Measurements from ENCODE around the gene TPM3.
A peak's percentile ranks its signal among the peaks of the same experiment; 100 is the strongest.
"Not testable (repeated sequence)": the region's sequence is repeated elsewhere in the genome, so short reads cannot be mapped to it uniquely, and the experiment has no call there.

TPM3 gene

GRCh38 chr1:154191990-154192461 lies at the start of gene TPM3:
TSS of gene TPM3 (minus strand) at chr1:154192100. CDS start at chr1:154192018, 82 bp downstream.
- no peak for DNase-seq

GRCh38 chr1:154240294-154240833 lies 48.5 kb upstream of the TPM3 start:
- no peak for DNase-seq

DNA sequence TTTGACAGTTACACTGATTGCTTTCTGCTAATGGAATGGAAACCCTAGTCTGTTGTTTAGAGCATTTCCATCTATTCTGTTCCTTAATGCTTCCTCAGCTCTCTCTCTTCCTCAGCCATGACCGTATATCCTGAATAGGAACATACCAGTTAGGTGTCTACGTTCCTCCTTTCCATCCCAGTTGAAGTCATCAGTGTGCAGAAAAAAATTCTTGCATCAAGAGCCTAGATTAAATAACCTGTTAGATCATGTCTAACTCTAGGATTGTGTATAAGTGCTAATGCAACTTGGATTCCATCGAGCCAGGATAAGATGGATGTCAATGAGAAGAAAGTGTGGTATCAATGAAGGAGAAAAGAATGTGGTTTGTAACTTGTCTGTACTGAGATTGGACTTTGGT lies 47.6 kb upstream of the TPM3 start:
- DNase-seq, result no peak

DNA sequence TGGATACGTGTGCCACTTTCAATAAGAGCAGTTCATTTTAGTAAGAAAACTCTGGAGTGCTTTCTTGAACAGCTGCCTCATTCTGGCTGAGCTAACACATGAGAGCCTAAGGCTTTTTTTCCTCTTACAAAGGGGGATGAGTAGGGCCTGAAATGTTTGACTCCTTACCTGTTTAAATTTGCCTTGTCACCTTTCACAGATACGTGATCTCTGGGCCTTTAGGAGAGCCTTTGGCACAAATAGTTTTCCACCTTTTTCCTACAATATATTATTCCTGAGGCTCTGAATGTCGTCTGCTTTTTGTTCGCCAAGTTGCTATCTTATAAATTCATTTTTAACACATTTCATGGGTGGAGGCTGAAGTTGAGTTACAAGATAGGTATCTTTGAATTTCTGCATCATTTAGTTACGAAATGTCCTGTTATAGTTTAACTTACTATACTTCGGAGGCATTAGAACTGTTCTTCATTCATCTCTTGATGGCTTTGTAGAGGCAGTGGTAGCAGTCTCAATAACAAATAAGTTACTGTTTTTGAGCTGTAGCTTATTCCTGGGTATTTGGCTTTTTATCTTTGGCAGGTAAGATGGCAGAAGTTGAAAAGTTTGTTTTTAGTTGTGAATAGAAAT lies 46.1 kb upstream of the TPM3 start:
- no peak for DNase-seq

GRCh38 chr1:154237435-154237834 lies 45.5 kb upstream of the TPM3 start:
- no peak for DNase-seq

GRCh38 chr1:154236855-154237254 lies 45.0 kb upstream of the TPM3 start:
- DNase-seq, result no peak

GRCh38 chr1:154233127-154233526 lies 41.2 kb upstream of the TPM3 start:
- not testable (repeated sequence) for DNase-seq

DNA sequence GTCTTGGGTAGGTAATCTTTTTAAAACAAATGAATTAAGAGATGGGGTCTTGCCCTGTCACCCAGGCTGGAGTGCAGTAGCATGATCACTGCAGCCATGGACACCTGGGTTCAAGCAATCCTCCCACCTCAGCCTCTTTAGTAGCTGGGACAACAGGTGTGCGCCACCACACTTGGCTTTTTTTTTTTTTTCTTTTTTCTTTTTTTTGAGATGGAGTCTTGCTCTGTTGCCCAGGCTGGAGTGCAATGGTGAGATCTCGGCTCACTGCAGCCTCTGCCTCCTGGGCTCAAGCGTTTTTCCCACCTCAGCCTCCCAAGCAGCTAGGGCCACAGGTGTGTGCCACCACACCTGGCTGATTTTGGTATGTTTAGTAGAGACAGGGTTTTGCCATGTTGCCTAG lies 39.2 kb upstream of the TPM3 start:
- DNase-seq, result not testable (repeated sequence)

GRCh38 chr1:154225370-154225769 lies 33.5 kb upstream of the TPM3 start:
- no peak for DNase-seq

DNA sequence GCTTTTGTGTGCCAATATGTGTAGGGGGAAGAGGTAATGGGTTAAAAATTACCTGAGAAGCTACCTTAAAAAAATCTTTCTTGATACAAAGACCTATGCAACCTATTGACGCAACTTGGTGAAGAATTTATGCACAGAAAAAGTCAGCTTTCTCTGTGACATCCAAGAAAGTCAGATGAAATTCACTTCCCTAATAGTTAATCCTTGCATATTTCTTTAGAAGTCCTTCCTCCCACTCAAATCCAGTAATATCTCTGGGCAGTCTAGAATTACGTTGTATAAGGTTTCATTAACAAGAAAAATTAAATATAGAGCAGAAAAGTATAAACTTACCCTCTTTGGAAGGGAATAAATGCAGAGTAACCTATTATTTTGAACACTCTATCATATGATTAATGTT lies 31.7 kb upstream of the TPM3 start:
- DNase-seq, result no peak

- DNase-seq, result no peak
Measured at GRCh38 chr1:154222918-154223317, 31.0 kb upstream of the TPM3 start.

DNA sequence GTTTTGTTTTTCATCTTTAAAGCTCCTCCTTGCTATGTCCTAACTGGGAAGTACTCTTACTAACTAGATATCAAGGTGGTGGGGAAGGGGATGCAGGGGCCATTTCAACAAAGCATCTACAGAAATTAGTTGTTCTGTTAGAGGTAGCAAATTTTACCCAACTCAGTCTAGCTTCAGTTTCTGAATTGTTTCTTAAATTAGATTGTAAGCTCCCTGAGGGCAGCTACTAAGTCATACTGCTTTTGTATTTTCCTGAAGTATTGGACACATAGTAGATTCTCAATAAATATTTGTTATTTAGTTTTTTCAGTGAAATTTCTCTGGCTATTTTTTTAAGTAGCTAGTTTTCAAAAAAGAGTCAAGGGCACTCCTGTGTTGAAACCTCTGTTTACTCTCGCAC lies 30.6 kb upstream of the TPM3 start:
- no peak for DNase-seq

GRCh38 chr1:154221278-154222001 lies 29.5 kb upstream of the TPM3 start:
- peak; percentile 51 for DNase-seq

GRCh38 chr1:154220970-154221277 lies 29.0 kb upstream of the TPM3 start:
- no peak for DNase-seq

DNA sequence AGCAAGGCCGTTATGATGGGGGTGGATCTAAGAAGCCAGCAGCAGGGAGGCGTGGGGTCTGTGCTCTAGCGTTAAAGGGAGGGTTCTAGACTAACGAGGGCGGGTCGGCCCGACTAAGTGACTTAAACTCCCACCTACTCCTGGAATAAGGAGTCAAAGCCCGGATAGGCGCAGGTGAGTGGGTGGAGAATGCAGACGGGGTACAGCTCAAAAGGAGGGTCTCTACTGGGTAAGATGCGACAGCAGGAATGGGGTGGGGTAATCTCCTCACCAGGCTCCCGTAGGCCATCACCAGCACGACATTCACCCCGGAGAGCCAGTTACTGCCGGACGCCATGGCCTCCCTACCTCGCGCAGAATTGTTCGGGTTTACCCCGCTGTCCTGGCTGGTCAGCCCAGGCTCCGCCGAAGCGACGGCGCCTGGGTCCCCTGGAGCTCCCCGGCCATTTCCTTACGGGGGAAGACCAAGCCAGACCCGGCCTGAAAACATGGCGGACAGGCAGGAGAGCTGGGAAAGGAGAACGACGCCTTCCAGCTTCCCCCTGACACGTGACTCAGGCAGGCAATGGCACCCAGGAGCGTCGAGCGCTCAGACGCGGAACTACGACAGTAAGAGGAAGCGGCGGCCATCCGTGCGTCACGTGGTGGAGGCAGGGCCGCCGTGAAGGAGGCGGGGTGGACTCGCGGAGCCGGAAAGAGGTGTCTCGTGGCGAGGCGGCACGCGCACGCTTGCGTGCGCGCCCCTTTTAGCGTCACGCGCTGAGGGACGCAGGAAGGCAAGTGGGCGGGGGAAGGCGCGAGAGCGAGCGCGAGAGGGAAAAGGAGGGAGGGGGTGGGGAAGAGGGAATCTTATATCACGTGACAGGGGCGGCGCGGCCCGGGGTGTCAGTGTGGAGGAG lies 28.4 kb upstream of the TPM3 start, which contains the start of gene UBAP2L:
Gene UBAP2L, plus strand, starts transcription at position 885 of the 899 bp plus-strand sequence. CDS start 4,169 bp downstream, outside the sequence.
- DNase-seq, result peak; percentile 99

- DNase-seq, result no peak
Measured at GRCh38 chr1:154219541-154219940, 27.6 kb upstream of the TPM3 start.

- no peak for DNase-seq
Measured at GRCh38 chr1:154218545-154218944, 26.6 kb upstream of the TPM3 start.

DNA sequence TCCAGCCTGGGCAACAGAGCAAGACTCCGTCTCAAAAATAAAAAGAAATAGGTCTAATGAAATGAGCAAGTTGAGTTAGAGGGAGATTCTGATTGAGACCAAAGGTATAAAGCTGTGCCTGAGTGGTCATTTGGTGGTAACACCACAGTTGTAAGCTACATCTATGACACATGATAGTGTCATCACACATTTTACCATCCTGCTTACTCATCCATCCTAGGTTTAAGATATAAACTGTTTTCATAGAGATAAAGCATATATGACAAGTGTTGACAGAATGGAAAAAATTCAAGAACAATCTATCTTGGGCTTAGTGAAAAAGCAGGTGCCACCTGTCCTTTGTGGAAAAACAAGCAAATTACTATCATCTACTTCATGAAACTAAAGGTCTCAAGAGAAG lies 21.4 kb upstream of the TPM3 start:
- peak; percentile 50 for DNase-seq

DNA sequence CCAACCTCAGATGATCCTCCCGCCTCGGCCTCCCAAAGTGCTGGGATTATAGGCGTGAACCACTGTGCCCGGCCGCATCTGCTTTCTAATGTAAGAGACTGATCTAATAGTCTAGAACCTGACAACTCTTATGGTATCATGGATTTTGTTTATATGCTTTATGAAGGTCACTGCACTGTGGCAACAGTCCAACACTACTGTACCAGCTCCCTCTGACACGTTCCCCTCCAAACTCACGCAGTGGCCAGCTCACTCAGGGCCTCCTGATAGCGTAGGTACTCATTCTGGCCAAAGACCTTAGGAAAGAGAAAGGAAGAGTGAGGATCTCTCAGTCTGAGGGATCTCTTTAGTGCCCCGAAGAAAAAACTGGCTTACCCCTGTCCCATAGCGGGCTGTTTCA lies 20.2 kb upstream of the TPM3 start:
- no peak for DNase-seq

GRCh38 chr1:154208677-154209388 lies 16.9 kb upstream of the TPM3 start:
- DNase-seq, result no peak

- no peak for DNase-seq
Measured at GRCh38 chr1:154207262-154207661, 15.4 kb upstream of the TPM3 start.

- DNase-seq, result peak; percentile 37
Measured at GRCh38 chr1:154206196-154206595, 14.3 kb upstream of the TPM3 start, which contains the start of gene CFAP141. TSS of gene CFAP141 (minus strand) at chr1:154206333. CDS start at chr1:154206307, 26 bp downstream.
